Psoas muscle (tissue), 8 donors: ENCODE data around the gene MSH2. TPM values are rescaled to one million over a fixed set of nuclear protein-coding genes. Genes with fewer than 3 reads are reported as not detected.
"Not testable (repeated sequence)": the region's sequence is repeated elsewhere in the genome, so short reads cannot be mapped to it uniquely, and the experiment has no call there.

Experiments
- ATAC-seq, 4 donors: fragments of 200-7000 bp; cut with Tn5 transposase; one replicate each; pipeline ENCODE4 v1.9.1; 2020; ENCODE audit warnings: moderate library complexity in 3 of 4, mild to moderate bottlenecking in 2 of 4
- DNase-seq, 2 donors: peaks; one replicate each; pipeline ENCODE4 v3.0.0-alpha.2; 2020
- H3K27ac ChIP-seq: fragments of 200-600 bp; one replicate; pipeline ENCODE4 v1.8.0; 2022
- H3K27me3 ChIP-seq, 3 donors: fragments of 200-600 bp in 1 of 3; one replicate each; pipeline versions ENCODE4 v1.6.1 to v1.8.0; 2013 to 2022; ENCODE audit warnings: low read length in 2 of 3, mild to moderate bottlenecking in 2 of 3, moderate library complexity in 1 of 3; ENCODE audit not compliant: insufficient read depth in 3 of 3
- H3K36me3 ChIP-seq, 2 donors: fragments of 200-600 bp in 1 of 2; one replicate each; pipeline versions ENCODE4 v1.6.1 to v1.8.0; 2013 to 2022; ENCODE audit warnings: low read depth in 1 of 2, mild to moderate bottlenecking in 1 of 2, moderate library complexity in 1 of 2; ENCODE audit not compliant: insufficient read depth in 1 of 2
- H3K4me1 ChIP-seq: fragments of 200-600 bp; one replicate; pipeline ENCODE4 v1.8.0; 2022
- H3K4me3 ChIP-seq: fragments of 200-600 bp; one replicate; pipeline ENCODE4 v1.8.0; 2022; ENCODE audit warnings: mild to moderate bottlenecking
- H3K9me3 ChIP-seq: fragments of 200-600 bp; one replicate; pipeline ENCODE4 v1.8.0; 2022
- WGBS, 3 donors: extraction: QIAGEN DNeasy Blood & Tissue Kit; methylation state at CpG; one replicate each; pipeline versions ENCODE4 v1.1.6 to v1.1.7; 2013; 5-methylcytosine and 5-hydroxymethylcytosine counted together
- intact Hi-C, 2 donors: fragments of 100-400 bp; cut with DNase I; formaldehyde crosslinking; loops; one replicate each; pipeline versions ENCODE4 v1.11.0 to v1.14.2; 2022
- polyA plus RNA-seq, 3 donors: library from polyadenylated mRNA; stranded (reverse); fragments of 200-250 nt; gene quantifications; one replicate each; pipeline ENCODE4 v1.2.3, GENCODE V29; 2013
- total RNA-seq, 4 donors: library from RNA; stranded (reverse); fragmentation: NEBNext Ultra II Directional in 2 of 4; extraction: Animal tissue kit (Norgen Biotek cat#: 25700) in 2 of 4; gene quantifications; one replicate each; pipeline versions ENCODE4 v1.2.1 to v1.2.4, GENCODE V29; 2021 to 2023
- TF ChIP-seq, protein P1 (sequence below): fragments of 200-600 bp; IDR thresholded peaks from one replicate; pipeline ENCODE4 v1.8.0; 2022; ENCODE audit warnings: antibody characterized with exemption
- donor health status: healthy with polysubstance abuse.
- donor health status: DM: no; HTN: no; CAD: no; lungs with moderate emphysema.
- donor health status: Bipolar disorder and iron deficiency.
- donor health status: healthy.
- donor health status: DM: yes; HTN: yes; CAD: no.
- donor health status: DM: no; HTN: no; CAD: no.
- donor health status: DM: no; HTN: no; CAD: no.
- donor health status: DM: yes; HTN: yes; CAD: no.

Gene MSH2
- total and polyA plus RNA-seq, 7 donors = 3.2 to 10.8 (median 7.6) TPM

DNA sequence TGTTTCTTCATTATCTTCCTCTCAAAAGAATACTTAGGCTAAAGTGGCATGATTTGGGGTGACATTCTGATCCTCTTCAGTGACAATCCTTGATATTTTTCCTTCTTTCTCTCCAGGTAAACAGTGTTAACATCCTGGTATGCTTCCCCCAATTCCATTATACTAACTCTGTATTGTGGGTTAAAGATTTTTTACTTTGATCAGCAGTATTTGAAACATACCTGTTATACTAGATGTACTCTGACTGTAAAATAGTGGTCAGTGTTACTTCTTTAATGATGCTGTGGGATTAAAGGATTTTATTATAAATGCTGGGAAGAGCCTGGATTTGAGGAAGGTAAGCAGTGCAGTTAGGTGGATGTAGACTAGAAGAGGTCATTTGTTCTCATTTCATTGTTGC is 48.8 kb downstream of the MSH2 start:
- intact Hi-C loops = no loop called here
- Histone ChIP-seq H3K27me3 (no peaks in the 10 kb centered on the region), H3K4me3 (no peak overlapping the region), H3K4me1 (no peaks in the 10 kb centered on the region), H3K36me3 (no peaks in the 10 kb centered on the region), H3K27ac (no peak overlapping the region), H3K9me3 (no peaks in the 10 kb centered on the region)
- TF ChIP-seq, protein P1, sequence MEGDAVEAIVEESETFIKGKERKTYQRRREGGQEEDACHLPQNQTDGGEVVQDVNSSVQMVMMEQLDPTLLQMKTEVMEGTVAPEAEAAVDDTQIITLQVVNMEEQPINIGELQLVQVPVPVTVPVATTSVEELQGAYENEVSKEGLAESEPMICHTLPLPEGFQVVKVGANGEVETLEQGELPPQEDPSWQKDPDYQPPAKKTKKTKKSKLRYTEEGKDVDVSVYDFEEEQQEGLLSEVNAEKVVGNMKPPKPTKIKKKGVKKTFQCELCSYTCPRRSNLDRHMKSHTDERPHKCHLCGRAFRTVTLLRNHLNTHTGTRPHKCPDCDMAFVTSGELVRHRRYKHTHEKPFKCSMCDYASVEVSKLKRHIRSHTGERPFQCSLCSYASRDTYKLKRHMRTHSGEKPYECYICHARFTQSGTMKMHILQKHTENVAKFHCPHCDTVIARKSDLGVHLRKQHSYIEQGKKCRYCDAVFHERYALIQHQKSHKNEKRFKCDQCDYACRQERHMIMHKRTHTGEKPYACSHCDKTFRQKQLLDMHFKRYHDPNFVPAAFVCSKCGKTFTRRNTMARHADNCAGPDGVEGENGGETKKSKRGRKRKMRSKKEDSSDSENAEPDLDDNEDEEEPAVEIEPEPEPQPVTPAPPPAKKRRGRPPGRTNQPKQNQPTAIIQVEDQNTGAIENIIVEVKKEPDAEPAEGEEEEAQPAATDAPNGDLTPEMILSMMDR = no peak
- ATAC-seq = no peak
- DNase-seq = no peak

- H3K9me3 ChIP-seq = no peaks in the 10 kb centered on the region
- H3K4me1 ChIP-seq = no peaks in the 10 kb centered on the region
- intact Hi-C loops = no loop called here
- no peak overlapping the region for H3K27ac ChIP-seq
- H3K4me3 ChIP-seq = no peak overlapping the region
- H3K36me3 ChIP-seq = no peaks in the 10 kb centered on the region
- TF ChIP-seq, protein P1 = no peak
- DNase-seq = no peak
- 89 to 93% (median 91%) methylated on average over 2 of the region's 2 CpGs for whole genome bisulfite sequencing, 3 donors
- ATAC-seq = no peak
- H3K27me3 ChIP-seq = no peaks in the 10 kb centered on the region
Observed at GRCh38 chr2:47452761-47453160, 49.8 kb downstream of the MSH2 start.

- not testable (repeated sequence) for H3K4me3 ChIP-seq, H3K27ac ChIP-seq
Observed at GRCh38 chr2:47454818-47455217, 51.9 kb downstream of the MSH2 start.

DNA sequence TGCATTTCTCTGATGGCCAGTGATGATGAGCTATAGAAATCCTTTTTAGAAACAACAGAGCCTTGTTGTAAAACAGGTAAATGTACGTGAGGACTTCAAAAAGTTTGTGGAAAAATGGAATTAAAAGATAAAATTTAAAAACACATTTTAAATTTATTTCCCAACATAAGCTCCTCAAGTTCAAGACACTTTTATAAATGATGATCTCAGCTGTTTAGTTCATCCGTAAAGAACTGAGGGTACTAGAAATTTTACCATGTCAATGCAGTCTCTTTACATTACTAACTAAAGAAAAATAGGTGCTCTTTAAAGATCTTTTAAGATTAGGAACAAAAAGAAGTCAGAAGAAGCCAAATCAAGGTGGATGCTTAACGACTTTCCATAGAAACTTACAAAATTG is 52.5 kb downstream of the MSH2 start:
- Histone ChIP-seq H3K4me3 (no peak overlapping the region), H3K4me1 (no peaks in the 10 kb centered on the region), H3K9me3 (no peaks in the 10 kb centered on the region), H3K27ac (no peak overlapping the region), H3K27me3 (no peaks in the 10 kb centered on the region), H3K36me3 (no peaks in the 10 kb centered on the region)
- TF ChIP-seq, protein P1 = no peak
- DNase-seq (no peak), ATAC-seq (no peak)
- 94 to 97% (median 96%) methylated on average over 3 of the region's 3 CpGs for WGBS, 3 donors
- intact Hi-C loops = no loop called here

More at GRCh38 chr2:47454818-47455217, 51.9 kb downstream of the MSH2 start:
- DNase-seq, H3K4me1 ChIP-seq, H3K9me3 ChIP-seq, H3K36me3 ChIP-seq, H3K27me3 ChIP-seq, intact Hi-C loops, ATAC-seq: not testable (repeated sequence)
- 95 to 97% (median 95%) methylated on average over 5 of the region's 5 CpGs for WGBS, 3 donors

DNA sequence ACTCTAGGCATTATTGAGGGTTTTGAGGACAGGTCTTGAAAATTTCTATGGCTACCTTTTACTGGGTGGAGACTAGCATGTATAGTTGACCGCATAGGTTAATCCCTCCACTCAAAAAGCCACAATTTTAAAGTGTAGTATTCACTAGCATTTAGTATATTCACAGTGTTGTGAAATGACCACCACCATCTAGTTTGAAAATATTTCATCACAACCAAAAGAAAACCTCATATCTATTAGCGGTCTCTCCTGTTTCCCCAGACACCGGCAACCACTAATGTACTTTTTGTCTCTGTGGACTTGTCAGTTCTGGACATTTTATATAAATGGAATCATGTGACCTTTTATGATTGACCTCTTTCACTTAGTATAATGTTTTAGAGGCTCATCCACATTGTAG is 53.9 kb downstream of the MSH2 start:
- Histone ChIP-seq H3K27me3 (no peaks in the 10 kb centered on the region), H3K9me3 (no peaks in the 10 kb centered on the region), H3K4me3 (no peak overlapping the region), H3K4me1 (no peaks in the 10 kb centered on the region), H3K27ac (no peak overlapping the region), H3K36me3 (no peaks in the 10 kb centered on the region)
- ATAC-seq (no peak), DNase-seq (no peak)
- intact Hi-C loops = no loop called here
- WGBS, 3 donors = 92 to 97% (median 94%) methylated on average over 3 of the region's 3 CpGs
- TF ChIP-seq, protein P1 = no peak
